ENCODE results near the gene RNF111.

Gene RNF111

DNA sequence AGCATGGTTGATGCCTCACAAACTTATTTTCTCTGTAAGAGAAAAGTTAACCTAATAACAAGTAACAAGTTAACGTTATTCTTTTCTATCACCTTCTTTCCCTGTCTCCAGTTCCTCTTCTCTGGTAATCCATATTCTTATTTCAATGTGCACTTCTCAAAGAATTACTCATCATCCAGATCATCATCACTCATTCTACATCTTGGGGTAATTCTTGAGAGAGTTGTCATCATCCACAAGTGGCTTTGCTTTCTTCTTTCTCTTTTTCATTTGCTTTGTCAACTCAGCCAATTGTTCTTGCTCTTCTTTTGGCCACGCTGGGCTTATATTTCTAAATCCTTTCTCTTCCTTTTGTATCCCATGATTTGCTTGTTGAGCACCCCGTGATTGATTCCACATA is 20.8 kb upstream of the RNF111 start:
- H3K36me3 ChIP-seq (ENCODE audit: control insufficient read depth, insufficient read depth, low read length), result no peaks in the 10 kb centered on the region
- H3K27me3 ChIP-seq (ENCODE audit: control insufficient read depth, insufficient read depth, low read length), result no peaks in the 10 kb centered on the region
- H3K9ac ChIP-seq, result no peak overlapping the region
- no peak overlapping the region for H3K4me2 ChIP-seq (ENCODE audit: low read length)
- H2AFZ ChIP-seq, result no peak overlapping the region
- no peak for TF ChIP-seq CTCF (IDR thresholded peaks at IDR 0.05)
- no peaks in the 10 kb centered on the region for H3K9me3 ChIP-seq (ENCODE audit: control insufficient read depth, low read length)
- no peak overlapping the region for H3K27ac ChIP-seq
- H3K4me1 ChIP-seq, result no peaks in the 10 kb centered on the region
- H3K79me2 ChIP-seq, result no peaks in the 10 kb centered on the region
- no peak overlapping the region for H3K4me3 ChIP-seq (ENCODE audit: low read depth, low read length)

GRCh38 chr15:58967479-58967878 is 20.0 kb upstream of the RNF111 start:
- TF ChIP-seq CTCF (IDR thresholded peaks at IDR 0.05), result no peak
- H3K9ac ChIP-seq, result no peak overlapping the region
- H3K27me3 ChIP-seq (ENCODE audit: control insufficient read depth, insufficient read depth, low read length), result no peaks in the 10 kb centered on the region
- no peaks in the 10 kb centered on the region for H3K4me1 ChIP-seq
- no peaks in the 10 kb centered on the region for H3K79me2 ChIP-seq
- H3K27ac ChIP-seq, result no peak overlapping the region
- no peak overlapping the region for H2AFZ ChIP-seq
- no peak overlapping the region for H3K4me3 ChIP-seq (ENCODE audit: low read depth, low read length)
- H3K9me3 ChIP-seq (ENCODE audit: control insufficient read depth, low read length), result no peaks in the 10 kb centered on the region
- H3K4me2 ChIP-seq (ENCODE audit: low read length), result no peak overlapping the region
- H3K36me3 ChIP-seq (ENCODE audit: control insufficient read depth, insufficient read depth, low read length), result no peaks in the 10 kb centered on the region

DNA sequence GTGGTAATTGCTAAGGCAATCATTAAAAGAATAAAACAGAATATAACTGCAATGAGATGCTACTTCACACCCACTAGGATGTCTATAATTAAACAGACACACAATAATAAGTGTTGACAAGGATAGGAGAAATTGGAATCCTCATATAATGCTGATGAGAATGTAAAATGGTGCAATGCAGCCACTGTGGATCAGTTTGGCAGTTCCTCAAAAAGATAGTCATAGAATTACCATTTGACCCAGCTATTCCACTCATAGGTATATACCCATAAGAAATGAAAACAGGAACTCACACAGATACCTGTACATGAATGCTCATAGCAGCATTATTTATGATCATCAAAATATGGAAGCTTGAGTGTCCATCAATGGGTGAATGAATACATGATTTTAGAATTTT is 9.6 kb upstream of the RNF111 start:
- no peak overlapping the region for H3K4me2 ChIP-seq (ENCODE audit: low read length)
- H3K9me3 ChIP-seq (ENCODE audit: control insufficient read depth, low read length), result no peaks in the 10 kb centered on the region
- no peak overlapping the region for H2AFZ ChIP-seq
- H3K27me3 ChIP-seq (ENCODE audit: control insufficient read depth, insufficient read depth, low read length), result no peaks in the 10 kb centered on the region
- no peak overlapping the region for H3K27ac ChIP-seq
- no peaks in the 10 kb centered on the region for H3K4me1 ChIP-seq
- no peaks in the 10 kb centered on the region for H3K36me3 ChIP-seq (ENCODE audit: control insufficient read depth, insufficient read depth, low read length)
- H3K9ac ChIP-seq, result no peak overlapping the region
- no peak for TF ChIP-seq CTCF (IDR thresholded peaks at IDR 0.05)
- H3K79me2 ChIP-seq, result no peaks in the 10 kb centered on the region
- H3K4me3 ChIP-seq (ENCODE audit: low read depth, low read length), result no peak overlapping the region

- H3K27me3 ChIP-seq (ENCODE audit: control insufficient read depth, insufficient read depth, low read length), result no peaks in the 10 kb centered on the region
- H3K27ac ChIP-seq, result no peak overlapping the region
- H3K9ac ChIP-seq, result no peak overlapping the region
- TF ChIP-seq CTCF (IDR thresholded peaks at IDR 0.05), result peak; percentile 33
- H3K9me3 ChIP-seq (ENCODE audit: control insufficient read depth, low read length), result no peaks in the 10 kb centered on the region
- H3K79me2 ChIP-seq, result no peaks in the 10 kb centered on the region
- no peak overlapping the region for H2AFZ ChIP-seq
- H3K4me3 ChIP-seq (ENCODE audit: low read depth, low read length), result no peak overlapping the region
- no peaks in the 10 kb centered on the region for H3K36me3 ChIP-seq (ENCODE audit: control insufficient read depth, insufficient read depth, low read length)
- H3K4me2 ChIP-seq (ENCODE audit: low read length), result no peak overlapping the region
- H3K4me1 ChIP-seq, result no peaks in the 10 kb centered on the region
Observed at GRCh38 chr15:58980351-58980939, 7.0 kb upstream of the RNF111 start.

- no peak overlapping the region for H3K9ac ChIP-seq
- no peak overlapping the region for H3K4me3 ChIP-seq (ENCODE audit: low read depth, low read length)
- TF ChIP-seq CTCF (IDR thresholded peaks at IDR 0.05), result no peak
- no peak overlapping the region for H3K4me2 ChIP-seq (ENCODE audit: low read length)
- no peaks in the 10 kb centered on the region for H3K4me1 ChIP-seq
- H2AFZ ChIP-seq, result no peak overlapping the region
- H3K27me3 ChIP-seq (ENCODE audit: control insufficient read depth, insufficient read depth, low read length), result no peaks in the 10 kb centered on the region
- no peaks in the 10 kb centered on the region for H3K9me3 ChIP-seq (ENCODE audit: control insufficient read depth, low read length)
- H3K27ac ChIP-seq, result no peak overlapping the region
- H3K79me2 ChIP-seq, result no peaks in the 10 kb centered on the region
- H3K36me3 ChIP-seq (ENCODE audit: control insufficient read depth, insufficient read depth, low read length), result no peaks in the 10 kb centered on the region
Observed at GRCh38 chr15:58981808-58982475, 5.5 kb upstream of the RNF111 start.
